Large intestine (tissue), 3 donors: ENCODE results near the gene FTH1. TPM values are rescaled to one million over a fixed set of nuclear protein-coding genes. Genes with fewer than 3 reads are reported as not detected.

ENCODE experiments used
- DNase-seq, 2 donors: peaks; one replicate each; pipeline versions ENCODE4 v3.0.0 to v3.0.0-alpha.2; 2013
- H3K27ac ChIP-seq: one replicate; pipeline ENCODE4 v1.5.1; 2013; ENCODE audit warnings: low read length
- H3K27me3 ChIP-seq: 2 replicates; pipeline ENCODE4 v1.6.1; 2013; ENCODE audit warnings: low read length; ENCODE audit not compliant: control insufficient read depth, insufficient read depth
- H3K36me3 ChIP-seq: 2 replicates; pipeline ENCODE4 v1.6.1; 2013; ENCODE audit warnings: low read length; ENCODE audit not compliant: control insufficient read depth, insufficient read depth
- H3K4me1 ChIP-seq: one replicate; pipeline ENCODE4 v1.6.1; 2013; ENCODE audit warnings: low read length; ENCODE audit not compliant: control insufficient read depth, insufficient read depth
- H3K4me3 ChIP-seq: one replicate; pipeline ENCODE4 v1.5.1; 2013; ENCODE audit warnings: low read length
- H3K9me3 ChIP-seq: one replicate; pipeline ENCODE4 v1.6.1; 2013; ENCODE audit warnings: mild to moderate bottlenecking, low read depth, low read length, moderate library complexity; ENCODE audit not compliant: control insufficient read depth
- WGBS: methylation state at CpG from one replicate; pipeline ENCODE4 v1.1.5; 2013; ENCODE audit warnings: low lambda C conversion rate; ENCODE audit not compliant: insufficient coverage; 5-methylcytosine and 5-hydroxymethylcytosine counted together
- polyA plus RNA-seq: library from polyadenylated mRNA; unstranded; fragments of 120-200 nt; gene quantifications from one replicate; pipeline ENCODE4 v1.2.1, GENCODE V29; 2013

The FTH1 gene
- polyA plus RNA-seq, 1 donor, result 5,100 TPM

DNA sequence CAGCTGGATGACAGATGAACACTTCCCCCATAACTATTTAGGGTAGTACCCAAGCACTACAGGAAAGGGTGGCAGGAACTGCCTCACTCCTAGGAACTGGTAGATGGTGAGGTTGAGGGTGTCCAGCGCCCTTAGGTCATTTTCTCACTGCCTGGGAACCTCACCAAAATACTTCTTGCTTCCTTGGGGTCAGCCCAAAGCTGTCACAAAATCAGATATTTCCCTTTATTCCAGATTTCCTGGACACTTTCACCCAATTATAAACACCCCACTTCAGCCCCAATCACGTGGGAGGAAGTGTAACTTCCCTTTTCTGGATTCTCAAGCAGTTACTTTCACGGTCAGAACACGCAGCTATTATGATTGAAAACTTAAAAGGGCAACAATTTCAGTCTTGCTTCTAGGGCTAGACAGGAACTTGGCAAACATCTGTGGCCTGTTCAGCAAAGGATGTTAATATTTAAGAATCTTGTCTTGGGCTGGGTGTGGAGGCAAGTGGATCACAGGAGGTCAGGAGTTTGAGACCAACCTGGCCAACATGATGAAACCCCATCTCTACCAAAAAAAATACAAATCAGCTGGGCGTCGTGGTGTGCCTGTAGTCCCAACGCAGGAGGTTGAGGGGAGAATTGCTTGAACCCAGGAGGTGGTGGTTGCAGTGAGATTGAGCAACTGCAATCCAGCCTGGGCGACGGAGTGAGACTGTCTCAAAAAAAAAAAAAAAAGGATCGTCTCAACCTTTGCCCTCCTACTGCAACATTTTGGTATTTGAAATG is 4.0 kb downstream of the FTH1 start:
- no peak overlapping the region for H3K4me3 ChIP-seq
- no peak for DNase-seq
- 67% methylated on average over 1 of the region's 10 CpGs for WGBS
- peaks cover 41% of the 10 kb centered on the region for H3K36me3 ChIP-seq
- no peaks in the 10 kb centered on the region for H3K9me3 ChIP-seq
- H3K4me1 ChIP-seq, result peaks cover 59% of the 10 kb centered on the region
- H3K27ac ChIP-seq, result peak overlapping the region; percentile 93
- H3K27me3 ChIP-seq, result no peaks in the 10 kb centered on the region

DNA sequence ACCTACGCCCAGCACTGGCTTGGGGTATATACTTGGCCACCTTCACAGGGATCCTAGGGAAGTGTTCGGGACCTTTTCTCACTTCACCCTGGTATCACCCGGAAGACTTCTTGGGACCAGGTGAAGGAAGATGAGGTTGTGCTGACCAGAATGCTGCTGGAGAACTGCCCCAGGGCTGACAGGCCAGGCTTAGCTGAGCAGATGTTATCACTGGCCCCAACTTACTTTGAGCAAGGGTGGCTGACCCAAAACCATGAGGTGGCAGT is 4.5 kb downstream of the FTH1 start:
- no peak for DNase-seq
- Histone ChIP-seq H3K27ac (peak overlapping the region; percentile 93), H3K27me3 (no peaks in the 10 kb centered on the region), H3K36me3 (peaks cover 41% of the 10 kb centered on the region), H3K4me1 (peaks cover 57% of the 10 kb centered on the region), H3K9me3 (peaks cover 3% of the 10 kb centered on the region), H3K4me3 (no peak overlapping the region)
- WGBS, result no CpG with 5 or more reads among the region's 3 CpGs

GRCh38 chr11:61962213-61963015 is 5.0 kb downstream of the FTH1 start:
- Histone ChIP-seq H3K4me3 (no peak overlapping the region), H3K4me1 (peaks cover 57% of the 10 kb centered on the region), H3K27ac (peak overlapping the region; percentile 93), H3K9me3 (peaks cover 3% of the 10 kb centered on the region), H3K36me3 (peaks cover 43% of the 10 kb centered on the region), H3K27me3 (no peaks in the 10 kb centered on the region)
- peak in 1 of 2 donors; percentile 34 for DNase-seq
- WGBS, result no CpG with 5 or more reads among the region's 12 CpGs

GRCh38 chr11:61961570-61962212 is 5.7 kb downstream of the FTH1 start:
- 60% methylated on average over 1 of the region's 8 CpGs for WGBS
- H3K27ac ChIP-seq, result peak overlapping the region; percentile 93
- no peak overlapping the region for H3K4me3 ChIP-seq
- H3K27me3 ChIP-seq, result no peaks in the 10 kb centered on the region
- H3K36me3 ChIP-seq, result peaks cover 49% of the 10 kb centered on the region
- peak; percentile 84 to 89 for DNase-seq
- peaks cover 57% of the 10 kb centered on the region for H3K4me1 ChIP-seq
- peaks cover 3% of the 10 kb centered on the region for H3K9me3 ChIP-seq

DNA sequence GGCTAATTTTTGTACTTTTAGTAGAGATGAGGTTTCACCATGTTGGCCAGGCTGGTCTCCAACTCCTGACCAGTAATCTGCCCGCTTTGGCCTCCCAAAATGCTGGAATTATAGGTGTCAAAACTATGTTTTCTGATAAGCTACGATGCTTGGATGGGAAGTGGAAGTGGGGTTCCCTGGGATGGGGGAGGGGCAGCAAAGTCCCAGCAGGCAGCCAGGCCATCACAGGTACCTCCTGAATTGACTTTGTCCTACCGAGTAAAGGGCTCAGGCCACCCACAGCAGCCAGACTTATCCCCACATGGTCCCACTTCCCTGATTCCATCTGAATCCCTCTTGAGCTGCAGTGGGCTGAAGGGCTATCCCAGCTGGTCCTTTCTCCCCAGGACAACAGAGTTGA is 6.9 kb downstream of the FTH1 start:
- Histone ChIP-seq H3K36me3 (peaks cover 47% of the 10 kb centered on the region), H3K4me3 (no peak overlapping the region), H3K4me1 (peaks cover 61% of the 10 kb centered on the region), H3K27me3 (no peaks in the 10 kb centered on the region), H3K27ac (peak overlapping the region; percentile 93), H3K9me3 (peaks cover 3% of the 10 kb centered on the region)
- no CpG with 5 or more reads among the region's 3 CpGs for WGBS
- DNase-seq, result no peak

DNA sequence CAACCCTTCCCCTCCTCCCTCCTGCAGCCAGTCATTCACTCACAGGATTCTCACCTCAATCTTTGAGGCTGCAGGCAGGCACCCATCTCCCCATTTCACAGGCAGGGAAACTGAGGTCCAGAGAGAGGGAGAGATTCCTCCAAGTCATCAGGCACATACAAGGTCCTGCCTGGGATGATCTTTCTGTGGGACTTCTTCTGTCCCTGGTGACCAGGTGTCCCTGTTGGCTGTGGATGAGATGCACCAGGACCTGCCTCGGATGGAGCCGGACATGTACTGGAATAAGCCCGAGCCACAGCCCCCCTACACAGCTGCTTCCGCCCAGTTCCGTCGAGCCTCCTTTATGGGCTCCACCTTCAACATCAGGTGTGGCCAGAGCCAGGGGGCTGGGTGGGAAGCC is 7.8 kb downstream of the FTH1 start:
- Histone ChIP-seq H3K4me1 (peaks cover 60% of the 10 kb centered on the region), H3K27ac (no peak overlapping the region)
- DNase-seq, result no peak

DNA sequence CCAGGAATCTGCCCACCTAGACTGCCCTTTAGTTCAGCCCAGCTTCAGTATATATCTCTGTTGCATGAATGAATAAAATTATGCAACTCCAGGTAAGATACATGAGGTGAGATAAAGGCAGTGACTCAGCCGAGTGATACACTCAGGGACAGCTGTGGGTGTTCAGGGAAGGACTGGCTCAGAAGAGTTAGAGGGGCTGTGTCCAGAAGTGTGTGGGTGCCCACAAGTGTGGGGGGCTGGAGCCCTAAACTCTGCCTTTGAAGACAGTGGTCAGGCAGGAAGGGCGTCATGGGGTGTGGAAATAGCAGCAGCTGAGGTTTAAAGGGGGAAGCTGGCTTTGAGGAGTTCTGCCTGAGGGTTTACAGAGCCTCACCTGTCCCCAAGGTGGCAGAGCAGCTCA is 8.3 kb downstream of the FTH1 start:
- Histone ChIP-seq H3K36me3 (peaks cover 32% of the 10 kb centered on the region), H3K4me3 (no peak overlapping the region), H3K27ac (peak overlapping the region; percentile 46), H3K9me3 (peaks cover 3% of the 10 kb centered on the region), H3K27me3 (peaks cover 5% of the 10 kb centered on the region), H3K4me1 (peaks cover 63% of the 10 kb centered on the region)
- no CpG with 5 or more reads among the region's 2 CpGs for WGBS
- peak in 1 of 2 donors; percentile 48 for DNase-seq

More for the DNA sequence above, 7.8 kb downstream of the FTH1 start:
- Histone ChIP-seq H3K36me3 (peaks cover 38% of the 10 kb centered on the region), H3K9me3 (peaks cover 3% of the 10 kb centered on the region), H3K4me3 (no peak overlapping the region), H3K27me3 (peaks cover 3% of the 10 kb centered on the region)
- no CpG with 5 or more reads among the region's 6 CpGs for WGBS

- Histone ChIP-seq H3K27me3 (peaks cover 5% of the 10 kb centered on the region), H3K27ac (peak overlapping the region; percentile 46), H3K36me3 (peaks cover 27% of the 10 kb centered on the region), H3K4me3 (no peak overlapping the region), H3K4me1 (peaks cover 59% of the 10 kb centered on the region), H3K9me3 (peaks cover 3% of the 10 kb centered on the region)
- DNase-seq, result no peak
- WGBS, result 86% methylated on average over 1 of the region's 3 CpGs
Observed at GRCh38 chr11:61958590-61958989, 8.8 kb downstream of the FTH1 start.

GRCh38 chr11:61957021-61957770 is 10.2 kb downstream of the FTH1 start:
- Histone ChIP-seq H3K4me1 (peaks cover 45% of the 10 kb centered on the region), H3K36me3 (peaks cover 15% of the 10 kb centered on the region), H3K9me3 (peaks cover 3% of the 10 kb centered on the region), H3K27ac (no peak overlapping the region), H3K4me3 (no peak overlapping the region), H3K27me3 (peaks cover 5% of the 10 kb centered on the region)
- no CpG with 5 or more reads among the region's 7 CpGs for WGBS
- DNase-seq, result no peak
